ENCODE results near the gene PJVK. TPM values are rescaled to one million over a fixed set of nuclear protein-coding genes. Genes with fewer than 3 reads are reported as not detected.
"Not testable (repeated sequence)": the region's sequence is repeated elsewhere in the genome, so short reads cannot be mapped to it uniquely, and the experiment has no call there.

PJVK gene
- polyA plus RNA-seq, 1 of the 3 experiments (the other 2 are of a cell fraction), result 5.3 TPM

- no peak overlapping the region for H3K4me2 ChIP-seq
- peaks cover 7% of the 10 kb centered on the region; the same call in 1 of the 2 replicates for H3K79me2 ChIP-seq (ENCODE audit: insufficient read depth)
- H3K27me3 ChIP-seq (ENCODE audit: insufficient read depth), result no peaks in the 10 kb centered on the region
- H3K9me3 ChIP-seq, result no peaks in the 10 kb centered on the region
- 72% methylated on average over 3 of the region's 3 CpGs for WGBS (ENCODE audit: low lambda C conversion rate)
- peaks cover 7% of the 10 kb centered on the region for H3F3A ChIP-seq (replicated peaks; ENCODE audit: insufficient read depth)
- POLR2A ChIA-PET, result no interaction called here
- no peak overlapping the region for H3K27ac ChIP-seq (ENCODE audit: low read depth in 2 of 2, low read length in 1 of 2)
- no peak overlapping the region for H3K4me3 ChIP-seq (ENCODE audit: low read depth in 2 of 2, low read length in 1 of 2)
- TF ChIP-seq EZH2phosphoT487 (IDR thresholded peaks at IDR 0.05; ENCODE audit: borderline replicate concordance, low read depth) (no peak), RCOR1 (IDR thresholded peaks at IDR 0.05; ENCODE audit: low read length) (no peak), CHD2 (IDR thresholded peaks at IDR 0.05; ENCODE audit: low read length, partially characterized antibody) (no peak), FOSL2 (IDR thresholded peaks at IDR 0.05; ENCODE audit: borderline replicate concordance, low read depth) (no peak), IRF3 (IDR thresholded peaks at IDR 0.05; ENCODE audit: low read depth, low read length) (no peak), POLR2AphosphoS5 (IDR thresholded peaks at IDR 0.05; ENCODE audit: low read depth, low read length) (no peak), ELF1 (IDR thresholded peaks at IDR 0.05) (no peak), NRF1 (IDR thresholded peaks at IDR 0.05; ENCODE audit: low read depth, low read length) (no peak), CTCF (IDR thresholded peaks at IDR 0.05) (no peak), USF2 (IDR thresholded peaks at IDR 0.05; ENCODE audit: borderline replicate concordance, low read depth, low read length) (no peak), SIN3A (IDR thresholded peaks at IDR 0.05; ENCODE audit: borderline replicate concordance, low read depth, low read length) (no peak), JUND (IDR thresholded peaks at IDR 0.05) (no peak), TCF12 (IDR thresholded peaks at IDR 0.05) (no peak), SMC3 (IDR thresholded peaks at IDR 0.05; ENCODE audit: low read depth, low read length) (no peak)
- TF ChIP-seq, protein P1, sequence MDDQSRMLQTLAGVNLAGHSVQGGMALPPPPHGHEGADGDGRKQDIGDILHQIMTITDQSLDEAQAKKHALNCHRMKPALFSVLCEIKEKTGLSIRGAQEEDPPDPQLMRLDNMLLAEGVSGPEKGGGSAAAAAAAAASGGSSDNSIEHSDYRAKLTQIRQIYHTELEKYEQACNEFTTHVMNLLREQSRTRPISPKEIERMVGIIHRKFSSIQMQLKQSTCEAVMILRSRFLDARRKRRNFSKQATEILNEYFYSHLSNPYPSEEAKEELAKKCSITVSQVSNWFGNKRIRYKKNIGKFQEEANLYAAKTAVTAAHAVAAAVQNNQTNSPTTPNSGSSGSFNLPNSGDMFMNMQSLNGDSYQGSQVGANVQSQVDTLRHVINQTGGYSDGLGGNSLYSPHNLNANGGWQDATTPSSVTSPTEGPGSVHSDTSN (IDR thresholded peaks at IDR 0.05), result no peak
- no peaks in the 10 kb centered on the region for H3K36me3 ChIP-seq (replicated peaks in 1 of 2; ENCODE audit: control insufficient read depth in 1 of 2, insufficient read depth in 2 of 2, low read length in 1 of 2)
- H3K9ac ChIP-seq, result no peak overlapping the region
- no peaks in the 10 kb centered on the region for H4K20me1 ChIP-seq (ENCODE audit: insufficient read depth)
- no peak overlapping the region for H2AFZ ChIP-seq (ENCODE audit: low read depth)
- CTCF ChIA-PET, result interaction anchor here (3.8 kb wide), 1 partner anchor 300 kb away, joined by 41 read pairs; the partner anchor contains the start of gene RBM45
- peaks cover 3 to 6% of the 10 kb centered on the region in 2 experiments; a peak in 3 of 4 replicates for H3K4me1 ChIP-seq (ENCODE audit: control insufficient read depth in 1 of 2, insufficient read depth in 2 of 2, low read depth in 1 of 2, low read length in 1 of 2)
- H3K9me2 ChIP-seq, result no peaks in the 10 kb centered on the region
- DNase-seq, result no peak
These were observed 39.1 kb upstream of the PJVK start for GRCh38 chr2:178412047-178412446.

DNA sequence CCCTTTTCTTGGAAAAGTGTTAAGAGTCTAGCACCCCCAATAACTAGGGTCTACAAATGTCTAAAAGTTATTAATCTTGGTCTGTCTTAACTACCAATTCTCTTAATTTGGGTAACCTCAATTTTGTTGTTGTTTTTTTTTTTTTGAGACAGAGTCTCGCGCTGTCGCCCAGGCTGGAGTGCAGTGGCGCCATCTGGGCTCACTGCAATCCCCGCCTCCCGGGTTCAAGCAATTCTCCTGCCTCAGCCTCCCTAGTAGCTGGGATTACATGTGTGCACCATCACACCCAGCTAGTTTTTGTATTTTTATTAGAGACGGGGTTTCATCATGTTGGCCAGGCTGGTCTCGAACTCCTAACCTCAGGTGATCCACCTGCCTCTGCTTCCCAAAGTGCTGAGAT is 38.7 kb upstream of the PJVK start:
- POLR2A ChIA-PET, result interaction anchor here (1.4 to 2.6 kb wide), 3 partner anchors 17 to 39 kb away, joined by 3 to 22 read pairs (median 7); partner anchors contain the start of genes PJVK and PRKRA
- H3K4me1 ChIP-seq (ENCODE audit: control insufficient read depth in 1 of 2, insufficient read depth in 2 of 2, low read depth in 1 of 2, low read length in 1 of 2); H4K20me1 ChIP-seq (ENCODE audit: insufficient read depth); DNase-seq; H3K9me3 ChIP-seq; H3K36me3 ChIP-seq (replicated peaks in 1 of 2; ENCODE audit: control insufficient read depth in 1 of 2, insufficient read depth in 2 of 2, low read length in 1 of 2); H3K9me2 ChIP-seq; H3K4me3 ChIP-seq (ENCODE audit: low read depth in 2 of 2, low read length in 1 of 2); H3K9ac ChIP-seq; H3K79me2 ChIP-seq (ENCODE audit: insufficient read depth); H3K4me2 ChIP-seq; H3K27me3 ChIP-seq (ENCODE audit: insufficient read depth); H2AFZ ChIP-seq (ENCODE audit: low read depth); H3F3A ChIP-seq (replicated peaks; ENCODE audit: insufficient read depth); H3K27ac ChIP-seq (ENCODE audit: low read depth in 2 of 2, low read length in 1 of 2): not testable (repeated sequence)
- 99% methylated on average over 8 of the region's 8 CpGs for WGBS (ENCODE audit: low lambda C conversion rate)
- CTCF ChIA-PET, result interaction anchor here (1.4 to 8.7 kb wide), 5 partner anchors 12 to 300 kb away, joined by 6 to 199 read pairs (median 41); partner anchors contain the start of gene RBM45

Data from SK-N-SH (cell line).